Transverse colon (tissue), 4 donors: ENCODE data around the gene APOL4. TPM values are rescaled to one million over a fixed set of nuclear protein-coding genes. Genes with fewer than 3 reads are reported as not detected.
"Not testable (repeated sequence)": the region's sequence is repeated elsewhere in the genome, so short reads cannot be mapped to it uniquely, and the experiment has no call there.

Source experiments
- DNase-seq: peaks from one replicate; pipeline ENCODE4 v3.0.0-alpha.2; 2019
- H3K27ac ChIP-seq, 4 donors: fragments of 200-600 bp; sonication (generic); 2 replicates each; pipeline ENCODE4 v1.5.1; 2016 to 2018; ENCODE audit warnings: inconsistent platforms in 4 of 4
- H3K27me3 ChIP-seq: fragments of 200-600 bp; sonication (generic); 2 replicates; pipeline ENCODE4 v1.5.1; 2017; ENCODE audit warnings: inconsistent platforms
- H3K36me3 ChIP-seq, 4 donors: fragments of 200-600 bp; sonication (generic); 2 replicates each; pipeline ENCODE4 v1.5.1; 2017 to 2019; ENCODE audit warnings: inconsistent platforms in 4 of 4
- H3K4me1 ChIP-seq, 4 donors: fragments of 200-600 bp; sonication (generic); 2 replicates each; pipeline ENCODE4 v1.5.1; 2017 to 2020; ENCODE audit warnings: inconsistent platforms in 4 of 4
- H3K4me3 ChIP-seq, 4 donors: fragments of 200-600 bp; sonication (generic); 1 replicate in 1 of 4; 2 replicates in 3 of 4; pipeline versions ENCODE4 v1.5.1 to v1.6.1; 2017 to 2019; ENCODE audit warnings: inconsistent platforms in 4 of 4
- H3K9me3 ChIP-seq, 2 donors: fragments of 200-600 bp; sonication (generic); 2 replicates each; pipeline ENCODE4 v1.5.1; 2017 to 2019; ENCODE audit warnings: inconsistent platforms in 2 of 2
- CTCF ChIP-seq, 5 experiments: fragments of 200-600 bp in 3 of 5; fragments of 450-650 bp in 2 of 5; sonication (generic) in 3 of 5; IDR thresholded peaks; 1 replicate in 2 of 5; 2 replicates in 3 of 5; pipeline ENCODE4 v1.5.1; 2016 to 2017; ENCODE audit warnings: antibody characterized with exemption in 5 of 5, inconsistent platforms in 3 of 5, mild to moderate bottlenecking in 2 of 5, moderate library complexity in 1 of 5
- EP300 ChIP-seq: sonication (generic); formaldehyde crosslinking; IDR thresholded peaks from one replicate; pipeline ENCODE4 v1.6.1; 2017; ENCODE audit warnings: antibody characterized with exemption, low read depth
- POLR2A ChIP-seq: fragments of 450-650 bp; IDR thresholded peaks from one replicate; pipeline ENCODE4 v1.6.1; 2016; ENCODE audit warnings: antibody characterized with exemption, mild to moderate bottlenecking, moderate library complexity
- POLR2AphosphoS5 ChIP-seq, 3 donors: sonication (generic); formaldehyde crosslinking; IDR thresholded peaks; one replicate each; pipeline ENCODE4 v1.6.1; 2016; ENCODE audit warnings: antibody characterized with exemption in 3 of 3
- WGBS, 2 donors: methylation state at CpG; one replicate each; pipeline ENCODE4 v1.1.5; 2018; ENCODE audit warnings: low coverage in 1 of 2; 5-methylcytosine and 5-hydroxymethylcytosine counted together
- in situ Hi-C, 4 donors: fragments of 200-750 bp; cut with MboI; loops; one replicate each; pipeline versions ENCODE4 v1.15.0 to v1.15.1; 2017; ENCODE audit warnings: low sequenced_read_pairs in 3 of 4, low pct_ligation_motif_present in 1 of 4, low pct_unique_long_range_greater_than_20kb in 1 of 4
- intact Hi-C: fragments of 100-400 bp; cut with DNase I; formaldehyde crosslinking; loops from one replicate; pipeline ENCODE4 v1.15.1; 2023; ENCODE audit warnings: low total_unique reads
- total RNA-seq, 4 donors: library from RNA; depleted of rRNA; stranded (reverse); fragments of >200 nt; gene quantifications; one replicate each; pipeline ENCODE4 v1.1.0, GENCODE V29; 2016

APOL4 gene
- total RNA-seq, 4 donors from 2014 or later, result 0.16 to 9.0 (median 1.8) TPM; not detected in 1

DNA sequence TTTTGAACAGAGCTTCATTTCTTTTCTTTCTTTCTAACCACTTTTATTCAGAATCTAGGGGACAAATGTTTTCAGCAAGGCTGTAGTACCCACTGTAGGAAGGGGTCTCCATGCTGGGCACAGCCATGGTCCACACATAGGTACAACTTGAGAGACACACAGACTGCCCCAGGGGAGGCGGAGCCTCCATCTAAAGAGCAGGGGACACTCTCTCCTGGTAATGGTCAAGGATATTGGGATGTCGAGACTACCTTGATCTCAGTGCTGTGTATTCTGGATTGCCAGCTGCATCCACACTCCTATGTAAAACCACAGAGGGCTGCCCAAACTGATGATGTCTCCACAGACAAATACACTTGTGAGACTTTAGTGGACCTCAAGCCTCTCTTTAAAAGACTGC lies 38.1 kb downstream of the APOL4 start:
- TF ChIP-seq POLR2A (no peak), CTCF (IDR thresholded peaks at IDR 0.05) (no peak), POLR2AphosphoS5 (IDR thresholded peaks at IDR 0.05) (no peak), EP300 (no peak)
- in situ Hi-C loops, result no loop called here
- no peaks in the 10 kb centered on the region for H3K9me3 ChIP-seq
- H3K27ac ChIP-seq, result peak overlapping the region; percentile 38 to 95 (median 69)
- no peak overlapping the region for H3K4me3 ChIP-seq
- no peaks in the 10 kb centered on the region for H3K36me3 ChIP-seq
- WGBS, 2 donors, result 92% methylated on average over 2 of the region's 2 CpGs; no CpG with 5 or more reads in 1 of the 2 donors
- no peaks in the 10 kb centered on the region for H3K27me3 ChIP-seq
- H3K4me1 ChIP-seq, result peaks cover 0 to 40% (median 10%) of the 10 kb centered on the region in 4 donors
- no peak for DNase-seq
- intact Hi-C loops, result no loop called here

DNA sequence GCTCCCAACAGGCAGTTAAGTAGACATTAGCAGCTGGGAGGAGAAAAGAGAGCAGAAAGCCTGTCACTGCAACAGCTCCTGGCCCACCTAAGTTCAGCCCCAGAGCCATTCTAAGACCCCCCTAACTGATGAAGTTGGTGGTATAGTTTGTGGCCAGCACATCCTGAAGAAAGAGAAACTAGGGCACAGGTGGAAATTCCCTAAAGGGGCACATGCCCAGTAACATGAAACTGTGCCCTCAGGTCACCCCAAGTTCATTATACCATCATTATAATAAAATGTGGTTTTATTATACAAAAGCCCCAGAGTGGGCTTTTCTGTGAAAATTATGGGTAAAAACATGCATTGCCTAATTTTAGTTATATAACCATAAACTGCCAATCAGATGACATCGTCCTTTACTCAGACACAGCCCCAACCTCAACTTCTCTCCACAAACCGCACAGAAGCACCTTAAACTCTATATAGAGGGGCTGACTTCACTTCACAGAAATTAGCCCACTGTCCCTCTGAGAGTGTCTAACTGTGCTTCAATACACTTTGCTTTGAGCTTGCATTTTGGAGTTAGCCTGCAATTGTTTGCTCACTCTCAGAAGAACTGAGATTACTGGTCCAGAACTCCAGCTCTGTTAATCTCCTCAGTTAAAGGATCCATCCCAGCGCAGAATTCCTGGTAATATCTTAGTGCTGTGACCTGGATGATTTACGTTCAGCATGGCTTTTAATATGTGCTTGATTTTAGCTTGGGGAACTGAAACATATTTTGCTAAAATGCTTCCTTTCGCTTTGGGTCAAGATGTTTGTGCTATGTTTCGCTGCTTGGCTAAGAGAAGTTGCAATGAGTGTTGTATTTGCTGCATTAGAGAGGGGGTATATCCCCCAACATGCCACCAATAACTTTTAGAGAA lies 39.2 kb downstream of the APOL4 start:
- in situ Hi-C loops, result no loop called here
- peaks cover 2 to 51% (median 17%) of the 10 kb centered on the region in 4 donors for H3K4me1 ChIP-seq
- intact Hi-C loops, result no loop called here
- 64 to 74% methylated on average over 6 of the region's 6 CpGs for WGBS, 2 donors
- H3K27me3 ChIP-seq, result no peaks in the 10 kb centered on the region
- H3K27ac ChIP-seq, result peak overlapping the region; percentile 38 to 95 (median 69)
- H3K4me3 ChIP-seq, result no peak overlapping the region
- TF ChIP-seq EP300, result no peak
- no peak for TF ChIP-seq CTCF (IDR thresholded peaks at IDR 0.05)
- TF ChIP-seq POLR2AphosphoS5 (IDR thresholded peaks at IDR 0.05), result no peak
- no peak for TF ChIP-seq POLR2A
- DNase-seq, result no peak
- no peaks in the 10 kb centered on the region for H3K36me3 ChIP-seq
- H3K9me3 ChIP-seq, result no peaks in the 10 kb centered on the region

GRCh38 chr22:36161793-36162126 lies 39.8 kb downstream of the APOL4 start:
- H3K4me3 ChIP-seq, DNase-seq, H3K36me3 ChIP-seq, H3K27me3 ChIP-seq, H3K9me3 ChIP-seq, intact Hi-C loops, in situ Hi-C loops: not testable (repeated sequence)
- peaks cover 5 to 53% (median 20%) of the 10 kb centered on the region in 4 donors for H3K4me1 ChIP-seq
- WGBS, 2 donors, result 65 to 83% methylated on average over 1 to 5 of the region's 5 CpGs
- peak overlapping the region; percentile 38 to 95 (median 88) for H3K27ac ChIP-seq

DNA sequence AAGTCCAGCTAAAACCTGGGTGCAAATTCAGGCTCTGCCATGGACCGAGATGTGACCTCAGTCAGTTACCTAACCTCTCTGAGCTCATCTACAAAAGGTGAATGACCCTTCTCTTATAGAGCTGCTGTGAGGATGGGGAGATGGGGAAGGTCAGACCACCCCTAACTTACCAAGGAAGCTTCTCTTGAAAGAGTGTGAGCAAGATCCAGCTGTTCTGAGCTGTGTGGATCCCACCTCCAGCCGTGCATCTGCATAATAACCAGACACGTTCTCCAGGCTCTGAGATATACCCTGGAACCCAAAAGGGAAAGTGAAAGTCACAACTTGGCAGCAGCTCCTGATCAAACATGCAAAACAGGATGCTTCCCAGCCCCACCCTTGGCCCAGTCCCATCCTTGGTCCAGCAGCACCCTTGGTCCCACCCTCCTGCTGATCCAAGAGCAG lies 41.1 kb downstream of the APOL4 start, which contains the start of gene APOL3:
Gene APOL3, minus strand, starts transcription at position 257 of the 444 bp plus-strand sequence. CDS start 11,700 bp downstream, outside the sequence.
- no peaks in the 10 kb centered on the region for H3K9me3 ChIP-seq
- in situ Hi-C loops, result no loop called here
- DNase-seq, result peak; percentile 79
- peak within 1 kb of the TSS; percentile 87 to 95 (median 90) for H3K27ac ChIP-seq
- H3K27me3 ChIP-seq, result no peaks in the 10 kb centered on the region
- TF ChIP-seq POLR2A (peak; percentile 62), POLR2AphosphoS5 (IDR thresholded peaks at IDR 0.05) (peak; percentile 62 to 85 (median 84)), CTCF (IDR thresholded peaks at IDR 0.05) (no peak), EP300 (no peak)
- H3K36me3 ChIP-seq, result no peaks in the 10 kb centered on the region
- intact Hi-C loops, result no loop called here
- H3K4me1 ChIP-seq, result peaks cover 15 to 64% (median 31%) of the 10 kb centered on the region in 4 donors
- WGBS, 2 donors, result 17% methylated on average over 3 of the region's 3 CpGs; no CpG with 5 or more reads in 1 of the 2 donors
- peak within 1 kb of the TSS; percentile 12 to 38 (median 22) for H3K4me3 ChIP-seq
